HL-60 (cell line): Measurements from ENCODE around the gene RAPSN.

ENCODE experiments used
- DNase-seq, 2 experiments: peaks; one replicate each; pipeline ENCODE4 v3.0.0-alpha.2; 2010 to 2020; ENCODE audit warnings: low read depth in 1 of 2, low spot score in 1 of 2
- H3K27ac ChIP-seq: fragments of 250-450 bp; sonication (Bioruptor Pico); replicated peaks from 2 replicates; pipeline ENCODE4 v1.5.1; 2020; ENCODE audit warnings: mild to moderate bottlenecking, moderate library complexity
- H3K27me3 ChIP-seq: fragments of 250-450 bp; sonication (Bioruptor Pico); 2 replicates; pipeline ENCODE4 v1.5.1; 2021; ENCODE audit warnings: mild to moderate bottlenecking, moderate library complexity; ENCODE audit not compliant: insufficient read depth, poor library complexity, severe bottlenecking
- H3K4me3 ChIP-seq: replicated peaks from 2 replicates; pipeline ENCODE4 v1.5.1; 2011; ENCODE audit warnings: mild to moderate bottlenecking, control low read depth, low read length; ENCODE audit not compliant: insufficient read depth
- GABPA ChIP-seq: IDR thresholded peaks from 2 replicates; pipeline ENCODE4 v1.6.1; 2012; ENCODE audit warnings: low read depth
- POLR2AphosphoS5 ChIP-seq: IDR thresholded peaks from 2 replicates; pipeline ENCODE4 v1.6.1; 2012; ENCODE audit warnings: low read depth
- SPI1 ChIP-seq: IDR thresholded peaks from 2 replicates; pipeline ENCODE4 v1.6.1; 2012; ENCODE audit warnings: low read depth, mild to moderate bottlenecking, borderline replicate concordance
- TF ChIP-seq, protein P1 (sequence below): IDR thresholded peaks from one replicate; pipeline ENCODE4 v1.5.1; 2011; ENCODE audit warnings: low read length, control low read depth, inconsistent platforms; ENCODE audit not compliant: insufficient read depth
- TF ChIP-seq, protein P2 (sequence below): IDR thresholded peaks from 2 replicates; pipeline ENCODE4 v1.6.1; 2012; ENCODE audit warnings: low read depth; ENCODE audit not compliant: insufficient replicate concordance

The RAPSN gene

DNA sequence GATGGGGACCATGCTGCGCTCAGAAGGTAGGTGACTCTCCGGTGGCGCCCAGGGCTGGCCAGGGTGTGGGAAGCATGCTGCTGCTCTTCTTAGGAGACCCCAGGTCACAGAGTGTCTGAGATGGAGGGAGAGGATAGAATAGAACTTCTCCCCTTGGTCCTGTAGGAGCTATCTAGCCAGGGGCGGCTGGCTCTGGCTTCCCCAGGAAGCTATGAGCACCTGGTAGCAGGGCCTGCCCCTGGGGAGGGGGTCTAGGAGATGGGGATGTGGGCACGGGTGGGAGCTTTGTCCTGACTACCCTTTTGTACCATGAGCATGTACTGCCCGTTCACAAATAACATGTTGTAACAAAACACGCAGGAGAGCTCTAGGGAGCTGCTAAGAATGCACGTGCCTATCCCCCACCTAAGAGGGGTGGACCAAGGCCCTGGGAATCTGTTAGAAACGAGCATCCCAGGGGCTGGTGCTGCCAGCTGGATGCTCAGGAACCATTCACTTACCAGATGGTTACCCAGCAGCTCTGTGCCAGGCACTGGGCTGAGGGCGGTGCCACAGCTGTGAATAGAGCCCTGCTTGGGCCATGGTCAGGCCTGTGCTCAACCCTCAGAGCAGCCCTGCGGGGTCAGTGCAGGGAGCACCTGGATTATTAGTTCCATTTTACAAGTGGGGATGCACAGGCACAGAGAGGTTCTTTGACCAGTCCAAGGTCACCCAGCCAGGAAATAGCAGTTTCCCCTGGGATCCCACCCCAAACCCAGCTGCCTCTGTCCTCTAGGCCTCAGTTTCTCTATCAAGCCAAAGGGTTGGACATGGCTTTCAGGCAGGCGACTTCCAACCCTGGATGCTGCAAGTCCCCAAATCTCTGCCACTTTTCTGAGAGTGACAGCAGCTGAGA lies 38.3 kb downstream of the RAPSN start:
- TF ChIP-seq GABPA (no peak), POLR2AphosphoS5 (no peak), SPI1 (no peak)
- TF ChIP-seq, protein P1, sequence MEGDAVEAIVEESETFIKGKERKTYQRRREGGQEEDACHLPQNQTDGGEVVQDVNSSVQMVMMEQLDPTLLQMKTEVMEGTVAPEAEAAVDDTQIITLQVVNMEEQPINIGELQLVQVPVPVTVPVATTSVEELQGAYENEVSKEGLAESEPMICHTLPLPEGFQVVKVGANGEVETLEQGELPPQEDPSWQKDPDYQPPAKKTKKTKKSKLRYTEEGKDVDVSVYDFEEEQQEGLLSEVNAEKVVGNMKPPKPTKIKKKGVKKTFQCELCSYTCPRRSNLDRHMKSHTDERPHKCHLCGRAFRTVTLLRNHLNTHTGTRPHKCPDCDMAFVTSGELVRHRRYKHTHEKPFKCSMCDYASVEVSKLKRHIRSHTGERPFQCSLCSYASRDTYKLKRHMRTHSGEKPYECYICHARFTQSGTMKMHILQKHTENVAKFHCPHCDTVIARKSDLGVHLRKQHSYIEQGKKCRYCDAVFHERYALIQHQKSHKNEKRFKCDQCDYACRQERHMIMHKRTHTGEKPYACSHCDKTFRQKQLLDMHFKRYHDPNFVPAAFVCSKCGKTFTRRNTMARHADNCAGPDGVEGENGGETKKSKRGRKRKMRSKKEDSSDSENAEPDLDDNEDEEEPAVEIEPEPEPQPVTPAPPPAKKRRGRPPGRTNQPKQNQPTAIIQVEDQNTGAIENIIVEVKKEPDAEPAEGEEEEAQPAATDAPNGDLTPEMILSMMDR = no peak
- TF ChIP-seq, protein P2, sequence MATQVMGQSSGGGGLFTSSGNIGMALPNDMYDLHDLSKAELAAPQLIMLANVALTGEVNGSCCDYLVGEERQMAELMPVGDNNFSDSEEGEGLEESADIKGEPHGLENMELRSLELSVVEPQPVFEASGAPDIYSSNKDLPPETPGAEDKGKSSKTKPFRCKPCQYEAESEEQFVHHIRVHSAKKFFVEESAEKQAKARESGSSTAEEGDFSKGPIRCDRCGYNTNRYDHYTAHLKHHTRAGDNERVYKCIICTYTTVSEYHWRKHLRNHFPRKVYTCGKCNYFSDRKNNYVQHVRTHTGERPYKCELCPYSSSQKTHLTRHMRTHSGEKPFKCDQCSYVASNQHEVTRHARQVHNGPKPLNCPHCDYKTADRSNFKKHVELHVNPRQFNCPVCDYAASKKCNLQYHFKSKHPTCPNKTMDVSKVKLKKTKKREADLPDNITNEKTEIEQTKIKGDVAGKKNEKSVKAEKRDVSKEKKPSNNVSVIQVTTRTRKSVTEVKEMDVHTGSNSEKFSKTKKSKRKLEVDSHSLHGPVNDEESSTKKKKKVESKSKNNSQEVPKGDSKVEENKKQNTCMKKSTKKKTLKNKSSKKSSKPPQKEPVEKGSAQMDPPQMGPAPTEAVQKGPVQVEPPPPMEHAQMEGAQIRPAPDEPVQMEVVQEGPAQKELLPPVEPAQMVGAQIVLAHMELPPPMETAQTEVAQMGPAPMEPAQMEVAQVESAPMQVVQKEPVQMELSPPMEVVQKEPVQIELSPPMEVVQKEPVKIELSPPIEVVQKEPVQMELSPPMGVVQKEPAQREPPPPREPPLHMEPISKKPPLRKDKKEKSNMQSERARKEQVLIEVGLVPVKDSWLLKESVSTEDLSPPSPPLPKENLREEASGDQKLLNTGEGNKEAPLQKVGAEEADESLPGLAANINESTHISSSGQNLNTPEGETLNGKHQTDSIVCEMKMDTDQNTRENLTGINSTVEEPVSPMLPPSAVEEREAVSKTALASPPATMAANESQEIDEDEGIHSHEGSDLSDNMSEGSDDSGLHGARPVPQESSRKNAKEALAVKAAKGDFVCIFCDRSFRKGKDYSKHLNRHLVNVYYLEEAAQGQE = no peak
- H3K27me3 ChIP-seq = no peaks in the 10 kb centered on the region
- no peak overlapping the region for H3K27ac ChIP-seq
- no peak for DNase-seq
- H3K4me3 ChIP-seq = no peak overlapping the region

DNA sequence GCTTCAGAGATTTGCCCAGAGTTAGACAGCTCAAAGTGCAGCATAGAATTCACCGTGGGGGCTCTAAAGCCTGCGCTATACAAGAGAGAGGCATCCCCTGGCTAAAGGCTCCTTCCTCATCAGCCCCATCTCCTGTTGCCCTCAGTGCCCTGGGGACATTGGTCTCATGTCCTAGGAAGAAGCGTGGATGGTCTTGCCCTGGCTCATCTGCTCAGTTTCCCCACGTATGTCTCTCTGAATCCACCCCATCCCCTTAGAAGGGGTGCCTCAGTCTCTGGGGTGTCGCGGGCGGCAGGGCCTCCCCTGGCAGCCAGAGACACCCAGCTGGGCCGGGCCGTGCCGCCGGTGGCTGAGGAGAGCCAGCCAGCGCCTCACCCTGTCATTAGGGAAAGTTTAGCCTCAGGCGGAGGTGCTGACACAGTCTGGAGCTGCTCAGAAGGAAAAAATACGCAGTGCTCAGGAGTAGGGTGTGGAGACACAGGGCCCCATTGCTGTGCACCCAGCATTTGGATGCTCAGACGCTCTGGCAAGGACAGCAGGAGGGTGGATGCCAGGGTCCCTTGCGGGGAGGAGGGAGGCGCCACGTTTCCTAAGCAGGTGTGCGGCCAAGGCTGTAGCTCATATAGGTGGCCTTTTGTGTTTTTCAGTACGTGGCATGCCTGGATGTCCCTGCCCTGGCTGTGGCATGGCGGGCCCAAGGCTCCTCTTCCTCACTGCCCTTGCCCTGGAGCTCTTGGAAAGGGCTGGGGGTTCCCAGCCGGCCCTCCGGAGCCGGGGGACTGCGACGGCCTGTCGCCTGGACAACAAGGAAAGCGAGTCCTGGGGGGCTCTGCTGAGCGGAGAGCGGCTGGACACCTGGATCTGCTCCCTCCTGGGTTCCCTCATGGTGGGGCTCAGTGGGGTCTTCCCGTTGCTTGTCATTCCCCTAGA lies 39.2 kb downstream of the RAPSN start:
- Histone ChIP-seq H3K27ac (no peak overlapping the region), H3K27me3 (no peaks in the 10 kb centered on the region), H3K4me3 (no peak overlapping the region; the same call in 1 of the 2 replicates)
- no peak for DNase-seq
- TF ChIP-seq GABPA (no peak), SPI1 (no peak), POLR2AphosphoS5 (no peak)
- TF ChIP-seq, protein P1 = no peak
- TF ChIP-seq, protein P2 = no peak

DNA sequence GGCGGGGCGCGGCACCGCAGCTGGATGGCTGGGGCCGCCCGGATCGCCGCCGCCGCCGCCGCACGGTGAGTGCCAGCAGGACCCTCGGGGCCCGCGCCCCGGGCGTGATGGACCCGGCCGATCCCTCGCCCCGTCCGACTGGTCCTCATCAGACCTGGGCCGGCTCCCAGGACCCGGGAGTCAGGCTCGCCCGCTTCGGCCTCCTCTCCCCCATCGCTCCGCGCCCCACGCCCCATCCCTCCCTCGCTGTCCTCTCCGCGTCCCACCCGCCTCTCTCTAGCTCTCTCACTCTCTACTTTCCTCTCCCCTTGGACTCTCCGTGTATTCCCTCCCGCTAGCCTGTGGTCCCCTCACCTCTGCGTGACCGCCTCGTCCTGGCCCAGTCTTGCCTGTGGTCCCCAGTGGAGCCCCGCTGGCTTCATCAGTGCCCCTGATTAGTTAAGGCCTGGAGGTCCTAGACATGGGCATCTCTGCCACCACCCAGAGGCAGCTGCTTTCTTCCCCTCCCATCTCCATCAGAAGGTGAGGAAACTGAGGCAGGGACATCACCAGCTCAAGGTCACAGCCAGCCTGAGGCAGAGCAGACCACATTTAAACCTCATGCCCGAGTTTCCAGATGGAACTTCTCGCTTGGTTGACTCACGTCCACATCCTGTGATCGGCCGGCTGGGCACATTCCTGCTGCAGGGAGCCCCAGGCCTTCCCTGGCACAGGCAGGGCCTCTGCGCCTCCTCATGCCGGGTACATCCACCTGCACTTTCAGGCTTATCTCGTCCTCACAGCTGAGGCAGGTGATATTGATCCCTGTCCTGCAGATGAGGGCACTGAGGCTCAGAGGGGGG lies 40.1 kb downstream of the RAPSN start:
- TF ChIP-seq, protein P2 = no peak
- no peak for TF ChIP-seq SPI1
- TF ChIP-seq, protein P1 = no peak
- no peak for TF ChIP-seq GABPA
- TF ChIP-seq POLR2AphosphoS5 = no peak
- DNase-seq = no peak
- Histone ChIP-seq H3K27me3 (no peaks in the 10 kb centered on the region), H3K27ac (peak overlapping the region; percentile 60), H3K4me3 (peak overlapping the region; percentile 81)
